ENCODE results near the gene S100Z.
"Not testable (repeated sequence)": the region's sequence is repeated elsewhere in the genome, so short reads cannot be mapped to it uniquely, and the experiment has no call there.

Gene S100Z

GRCh38 chr5:76838481-76839261 lies 11.1 kb upstream of the S100Z start:
- no peaks in the 10 kb centered on the region for H3K9me3 ChIP-seq (ENCODE audit: control insufficient read depth, low read length)
- no peaks in the 10 kb centered on the region for H3K36me3 ChIP-seq (ENCODE audit: control insufficient read depth, insufficient read depth, low read length)
- no peak overlapping the region for H3K9ac ChIP-seq (ENCODE audit: low read length)
- peaks cover 15% of the 10 kb centered on the region for H3K4me1 ChIP-seq (ENCODE audit: control insufficient read depth, insufficient read depth, low read length)
- H3K4me3 ChIP-seq (ENCODE audit: low read length) = no peak overlapping the region
- H3K27me3 ChIP-seq (ENCODE audit: control insufficient read depth, insufficient read depth, low read length) = no peaks in the 10 kb centered on the region

GRCh38 chr5:76841361-76841760 lies 8.5 kb upstream of the S100Z start:
- Histone ChIP-seq H3K36me3 (ENCODE audit: control insufficient read depth, insufficient read depth, low read length) (no peaks in the 10 kb centered on the region), H3K9ac (ENCODE audit: low read length) (no peak overlapping the region), H3K4me1 (ENCODE audit: control insufficient read depth, insufficient read depth, low read length) (peaks cover 15% of the 10 kb centered on the region), H3K9me3 (ENCODE audit: control insufficient read depth, low read length) (no peaks in the 10 kb centered on the region), H3K27me3 (ENCODE audit: control insufficient read depth, insufficient read depth, low read length) (no peaks in the 10 kb centered on the region), H3K4me3 (ENCODE audit: low read length) (no peak overlapping the region)

GRCh38 chr5:76845890-76846289 lies 3.9 kb upstream of the S100Z start:
- H3K9ac ChIP-seq (ENCODE audit: low read length) = no peak overlapping the region
- no peak overlapping the region for H3K4me3 ChIP-seq (ENCODE audit: low read length)
- peaks cover 10% of the 10 kb centered on the region for H3K4me1 ChIP-seq (ENCODE audit: control insufficient read depth, insufficient read depth, low read length)
- no peaks in the 10 kb centered on the region for H3K9me3 ChIP-seq (ENCODE audit: control insufficient read depth, low read length)
- no peaks in the 10 kb centered on the region for H3K36me3 ChIP-seq (ENCODE audit: control insufficient read depth, insufficient read depth, low read length)
- no peaks in the 10 kb centered on the region for H3K27me3 ChIP-seq (ENCODE audit: control insufficient read depth, insufficient read depth, low read length)

GRCh38 chr5:76850543-76851145 lies 830 bp downstream of the S100Z start:
- Histone ChIP-seq H3K9me3 (ENCODE audit: control insufficient read depth, low read length) (no peaks in the 10 kb centered on the region), H3K4me1 (ENCODE audit: control insufficient read depth, insufficient read depth, low read length) (peaks cover 25% of the 10 kb centered on the region), H3K4me3 (ENCODE audit: low read length) (no peak overlapping the region), H3K36me3 (ENCODE audit: control insufficient read depth, insufficient read depth, low read length) (no peaks in the 10 kb centered on the region), H3K9ac (ENCODE audit: low read length) (no peak overlapping the region), H3K27me3 (ENCODE audit: control insufficient read depth, insufficient read depth, low read length) (no peaks in the 10 kb centered on the region)

- Histone ChIP-seq H3K27me3 (ENCODE audit: control insufficient read depth, insufficient read depth, low read length) (no peaks in the 10 kb centered on the region), H3K4me1 (ENCODE audit: control insufficient read depth, insufficient read depth, low read length) (peaks cover 36% of the 10 kb centered on the region), H3K9me3 (ENCODE audit: control insufficient read depth, low read length) (no peaks in the 10 kb centered on the region), H3K9ac (ENCODE audit: low read length) (no peak overlapping the region), H3K4me3 (ENCODE audit: low read length) (no peak overlapping the region), H3K36me3 (ENCODE audit: control insufficient read depth, insufficient read depth, low read length) (no peaks in the 10 kb centered on the region)
Observed at GRCh38 chr5:76851728-76852369, 2.0 kb downstream of the S100Z start.

- Histone ChIP-seq H3K9ac (ENCODE audit: low read length) (no peak overlapping the region), H3K4me3 (ENCODE audit: low read length) (no peak overlapping the region), H3K36me3 (ENCODE audit: control insufficient read depth, insufficient read depth, low read length) (no peaks in the 10 kb centered on the region), H3K9me3 (ENCODE audit: control insufficient read depth, low read length) (no peaks in the 10 kb centered on the region), H3K27me3 (ENCODE audit: control insufficient read depth, insufficient read depth, low read length) (no peaks in the 10 kb centered on the region), H3K4me1 (ENCODE audit: control insufficient read depth, insufficient read depth, low read length) (peaks cover 40% of the 10 kb centered on the region)
Observed at GRCh38 chr5:76852772-76853171, 3.0 kb downstream of the S100Z start.

GRCh38 chr5:76853741-76854140 lies 3.9 kb downstream of the S100Z start:
- not testable (repeated sequence) for H3K36me3 ChIP-seq (ENCODE audit: control insufficient read depth, insufficient read depth, low read length); H3K9ac ChIP-seq (ENCODE audit: low read length); H3K9me3 ChIP-seq (ENCODE audit: control insufficient read depth, low read length); H3K27me3 ChIP-seq (ENCODE audit: control insufficient read depth, insufficient read depth, low read length); H3K4me3 ChIP-seq (ENCODE audit: low read length)
- H3K4me1 ChIP-seq (ENCODE audit: control insufficient read depth, insufficient read depth, low read length) = peaks cover 40% of the 10 kb centered on the region

GRCh38 chr5:76854644-76855043 lies 4.8 kb downstream of the S100Z start:
- Histone ChIP-seq H3K9me3 (ENCODE audit: control insufficient read depth, low read length) (no peaks in the 10 kb centered on the region), H3K9ac (ENCODE audit: low read length) (no peak overlapping the region), H3K4me1 (ENCODE audit: control insufficient read depth, insufficient read depth, low read length) (peaks cover 38% of the 10 kb centered on the region), H3K4me3 (ENCODE audit: low read length) (no peak overlapping the region), H3K27me3 (ENCODE audit: control insufficient read depth, insufficient read depth, low read length) (no peaks in the 10 kb centered on the region), H3K36me3 (ENCODE audit: control insufficient read depth, insufficient read depth, low read length) (no peaks in the 10 kb centered on the region)

GRCh38 chr5:76855501-76855900 lies 5.7 kb downstream of the S100Z start:
- peaks cover 30% of the 10 kb centered on the region for H3K4me1 ChIP-seq (ENCODE audit: control insufficient read depth, insufficient read depth, low read length)
- H3K27me3 ChIP-seq (ENCODE audit: control insufficient read depth, insufficient read depth, low read length); H3K9ac ChIP-seq (ENCODE audit: low read length): not testable (repeated sequence)

GRCh38 chr5:76855961-76856360 lies 6.1 kb downstream of the S100Z start:
- H3K36me3 ChIP-seq (ENCODE audit: control insufficient read depth, insufficient read depth, low read length) = no peaks in the 10 kb centered on the region
- H3K9ac ChIP-seq (ENCODE audit: low read length) = no peak overlapping the region
- H3K27me3 ChIP-seq (ENCODE audit: control insufficient read depth, insufficient read depth, low read length) = no peaks in the 10 kb centered on the region
- H3K4me1 ChIP-seq (ENCODE audit: control insufficient read depth, insufficient read depth, low read length) = peaks cover 30% of the 10 kb centered on the region
- H3K9me3 ChIP-seq (ENCODE audit: control insufficient read depth, low read length) = no peaks in the 10 kb centered on the region
- H3K4me3 ChIP-seq (ENCODE audit: low read length) = no peak overlapping the region

More at GRCh38 chr5:76855501-76855900, 5.7 kb downstream of the S100Z start:
- H3K4me3 ChIP-seq (ENCODE audit: low read length); H3K36me3 ChIP-seq (ENCODE audit: control insufficient read depth, insufficient read depth, low read length); H3K9me3 ChIP-seq (ENCODE audit: control insufficient read depth, low read length): not testable (repeated sequence)

GRCh38 chr5:76856800-76857199 lies 7.0 kb downstream of the S100Z start:
- H3K4me3 ChIP-seq (ENCODE audit: low read length); H3K9me3 ChIP-seq (ENCODE audit: control insufficient read depth, low read length); H3K36me3 ChIP-seq (ENCODE audit: control insufficient read depth, insufficient read depth, low read length); H3K27me3 ChIP-seq (ENCODE audit: control insufficient read depth, insufficient read depth, low read length); H3K9ac ChIP-seq (ENCODE audit: low read length): not testable (repeated sequence)
- H3K4me1 ChIP-seq (ENCODE audit: control insufficient read depth, insufficient read depth, low read length) = peaks cover 30% of the 10 kb centered on the region

- Histone ChIP-seq H3K9ac (ENCODE audit: low read length) (no peak overlapping the region), H3K27me3 (ENCODE audit: control insufficient read depth, insufficient read depth, low read length) (no peaks in the 10 kb centered on the region), H3K36me3 (ENCODE audit: control insufficient read depth, insufficient read depth, low read length) (no peaks in the 10 kb centered on the region), H3K4me3 (ENCODE audit: low read length) (no peak overlapping the region), H3K4me1 (ENCODE audit: control insufficient read depth, insufficient read depth, low read length) (peaks cover 32% of the 10 kb centered on the region), H3K9me3 (ENCODE audit: control insufficient read depth, low read length) (no peaks in the 10 kb centered on the region)
Observed at GRCh38 chr5:76859591-76860247, 9.9 kb downstream of the S100Z start.

Measured in mucosa of stomach (tissue), 1 donor.